K562 (cell line): ENCODE measurements around the gene NOPCHAP1. TPM values are rescaled to one million over a fixed set of nuclear protein-coding genes. Genes with fewer than 3 reads are reported as not detected.

ENCODE experiments used
- ATAC-seq: fragments of 200-7000 bp; cut with Tn5 transposase; 3 replicates; pipeline ENCODE4 v1.9.1; 2020; ENCODE audit warnings: moderate library complexity
- BruUV-seq: library from RNA; stranded (reverse); fragments of 400-500 nt; replicated peaks from 2 replicates; lab custom pipeline; 2021; lab: Mats Ljungman, UMichigan
- CTCF ChIA-PET: fragments of 300-600 bp; formaldehyde crosslinking; extraction: SDS; loops from one replicate; lab custom pipeline; 2021; ENCODE audit warnings: low intra/inter-chr PET ratio; lab: Yijun Ruan, JAX
- POLR2A ChIA-PET: fragments of 300-600, 350-650 bp; sonication (Branson Sonifier 250); formaldehyde crosslinking; extraction: SDS; loops from one replicate; lab custom pipeline; 2021; ENCODE audit warnings: antibody characterized with exemption, inconsistent platforms; lab: Yijun Ruan, JAX
- DNase-seq, 4 experiments: peaks; one replicate each; pipeline versions ENCODE4 v3.0.0 to v3.0.0-alpha.2; 2011 to 2018; ENCODE audit warnings: low spot score in 3 of 4, mixed read lengths in 3 of 4; ENCODE audit errors: extremely low read depth in 1 of 4
- FAIRE-seq: peaks from 2 replicates; lab custom pipeline; 2011; peaks lifted over from hg19 to GRCh38; lab: Jason Lieb, UNC
- H2AFZ ChIP-seq: 2 replicates; pipeline ENCODE4 v1.6.0; 2011; ENCODE audit warnings: low read depth, low read length, control low read depth, inconsistent platforms
- H3K27ac ChIP-seq: fragments of 200-600 bp; 3 replicates; pipeline ENCODE4 v1.8.0; 2011; ENCODE audit warnings: low read depth, mild to moderate bottlenecking, control low read depth, inconsistent platforms, low read length, moderate library complexity, mixed read lengths; ENCODE audit errors: extremely low read depth
- H3K27me3 ChIP-seq, 2 experiments: fragments of 300-600 bp in 1 of 2; 2 replicates in 1 of 2; 3 replicates in 1 of 2; pipeline versions ENCODE4 v1.6.0 to v1.8.0; 2011; ENCODE audit warnings: inconsistent platforms in 2 of 2, low read length in 2 of 2, mild to moderate bottlenecking in 1 of 2, mixed read lengths in 1 of 2, moderate library complexity in 1 of 2; ENCODE audit not compliant: control insufficient read depth in 2 of 2, insufficient read depth in 2 of 2
- H3K36me3 ChIP-seq: fragments of 300-600 bp; 3 replicates; pipeline ENCODE4 v1.8.0; 2011; ENCODE audit warnings: mild to moderate bottlenecking, low read length, inconsistent platforms; ENCODE audit not compliant: control insufficient read depth, insufficient read depth
- H3K4me1 ChIP-seq, 2 experiments: fragments of 200-600 bp in 1 of 2; replicated peaks in 1 of 2; 2 replicates in 1 of 2; 3 replicates in 1 of 2; pipeline versions ENCODE4 v1.5.1 to v1.8.0; 2011; ENCODE audit warnings: inconsistent platforms in 2 of 2, low read length in 2 of 2, mild to moderate bottlenecking in 1 of 2, mixed read lengths in 1 of 2, moderate library complexity in 1 of 2; ENCODE audit not compliant: control insufficient read depth in 2 of 2, insufficient read depth in 2 of 2
- H3K4me2 ChIP-seq: 2 replicates; pipeline ENCODE4 v1.6.1; 2011; ENCODE audit warnings: low read length, control low read depth, inconsistent platforms, mixed read lengths; ENCODE audit not compliant: insufficient read depth
- H3K4me3 ChIP-seq: fragments of 200-600 bp; sonication (generic), shearing (Covaris generic); 2 replicates; pipeline ENCODE4 v1.5.1; 2016; ENCODE audit warnings: control low read depth, inconsistent platforms
- H3K79me2 ChIP-seq: fragments of 200-600 bp; 3 replicates; pipeline ENCODE4 v1.8.0; 2011; ENCODE audit warnings: low read length, inconsistent platforms; ENCODE audit not compliant: control insufficient read depth, insufficient read depth
- H3K9ac ChIP-seq, 2 experiments: 2 replicates each; pipeline versions ENCODE4 v1.6.0 to v1.6.1; 2011; ENCODE audit warnings: low read depth in 2 of 2, low read length in 2 of 2, control low read depth in 1 of 2, inconsistent platforms in 1 of 2, mild to moderate bottlenecking in 1 of 2, mixed read lengths in 1 of 2; ENCODE audit not compliant: insufficient read depth in 1 of 2
- H3K9me1 ChIP-seq: one replicate; pipeline ENCODE4 v1.6.0; 2011; ENCODE audit warnings: inconsistent platforms, mild to moderate bottlenecking, low read length, moderate library complexity; ENCODE audit not compliant: control insufficient read depth, insufficient read depth
- H3K9me3 ChIP-seq: replicated peaks from 2 replicates; pipeline ENCODE4 v1.5.1; 2011; ENCODE audit warnings: low read depth, low read length, inconsistent platforms; ENCODE audit not compliant: control insufficient read depth, insufficient read depth
- H4K20me1 ChIP-seq: replicated peaks from 2 replicates; pipeline ENCODE4 v1.6.1; 2011; ENCODE audit warnings: low read length, inconsistent platforms, mixed read lengths; ENCODE audit not compliant: control insufficient read depth, insufficient read depth
- PREB ChIP-seq: sonication (generic); formaldehyde crosslinking; IDR thresholded peaks from 2 replicates; pipeline ENCODE4 v1.8.1; 2023; ENCODE audit warnings: mild to moderate bottlenecking, missing genetic modification reagents
- RBM17 ChIP-seq: fragments of 200-400 bp; formaldehyde crosslinking; IDR thresholded peaks from 2 replicates; pipeline ENCODE4 v1.6.1; 2017; ENCODE audit warnings: low read depth, mild to moderate bottlenecking, low read length, borderline replicate concordance
- ZNF165 ChIP-seq: fragments of 250-450 bp; sonication (Bioruptor Pico); IDR thresholded peaks from 2 replicates; pipeline ENCODE4 v1.4.0; 2020; ENCODE audit warnings: borderline replicate concordance
- ZNF197 ChIP-seq: fragments of 200-800 bp; sonication (Bioruptor generic); IDR thresholded peaks from 2 replicates; pipeline ENCODE4 v1.6.1; 2016; ENCODE audit warnings: low read depth, missing genetic modification characterization, missing compliant biosample characterization
- ZNF592 ChIP-seq: fragments of 450-650 bp; IDR thresholded peaks from 2 replicates; pipeline ENCODE4 v1.6.1; 2017; ENCODE audit warnings: antibody characterized with exemption, mild to moderate bottlenecking
- WGBS: fragments of 100-300 bp; shearing (Covaris generic); methylation state at CpG from one replicate; pipeline ENCODE4 v1.1.6; 2016; ENCODE audit warnings: low coverage, mixed read lengths; ENCODE audit not compliant: insufficient coverage; ENCODE audit errors: missing lambda C conversion rate; 5-methylcytosine and 5-hydroxymethylcytosine counted together
- in situ Hi-C: fragments of 300-500 bp; cut with MboI; formaldehyde crosslinking; loops from 4 replicates; pipeline ENCODE4 v1.15.0; 2018; ENCODE audit warnings: inconsistent platforms, mixed read lengths
- intact Hi-C: fragments of 100-400 bp; cut with micrococcal nuclease; formaldehyde crosslinking; loops from 2 replicates; pipeline ENCODE4 v1.14.2; 2022
- polyA plus RNA-seq, 8 experiments: library from polyadenylated mRNA; depleted of rRNA in 4 of 8; stranded (reverse) in 5 of 8; unstranded in 3 of 8; fragments of >200 nt; fragmentation: Nextera tagmentation in 2 of 8; fragmentation: Illumina TruSeq in 1 of 8; extraction: Ambion mirVana in 2 of 8; extraction: Trizol in 1 of 8; gene quantifications; 2 replicates each; pipeline versions ENCODE4 v1.2.1 to v1.2.3, GENCODE V29; 2011 to 2014; ENCODE audit warnings: inconsistent platforms in 1 of 8, missing spikeins in 1 of 8
- total RNA-seq, 7 experiments: library from RNA; depleted of rRNA in 6 of 7; stranded (reverse); fragments of >200 nt in 6 of 7; fragmentation: Illumina TruSeq in 2 of 7; extraction: Trizol in 2 of 7; gene quantifications; 2 replicates each; pipeline versions ENCODE4 v1.2.1 to v1.2.3, GENCODE V29; 2011 to 2021; ENCODE audit warnings: low replicate concordance in 1 of 7
- TF ChIP-seq, protein P1 (sequence below): sonication (generic); formaldehyde crosslinking; IDR thresholded peaks from 2 replicates; pipeline ENCODE4 v1.8.0; 2023; ENCODE audit warnings: missing genetic modification reagents, mild to moderate bottlenecking, borderline replicate concordance

The NOPCHAP1 gene
- total and polyA plus RNA-seq, 9 of the 15 experiments (the other 6 are each of a cell fraction or from before 2014, with no cell fraction given): 19.4 to 108 (median 33.4) TPM

DNA sequence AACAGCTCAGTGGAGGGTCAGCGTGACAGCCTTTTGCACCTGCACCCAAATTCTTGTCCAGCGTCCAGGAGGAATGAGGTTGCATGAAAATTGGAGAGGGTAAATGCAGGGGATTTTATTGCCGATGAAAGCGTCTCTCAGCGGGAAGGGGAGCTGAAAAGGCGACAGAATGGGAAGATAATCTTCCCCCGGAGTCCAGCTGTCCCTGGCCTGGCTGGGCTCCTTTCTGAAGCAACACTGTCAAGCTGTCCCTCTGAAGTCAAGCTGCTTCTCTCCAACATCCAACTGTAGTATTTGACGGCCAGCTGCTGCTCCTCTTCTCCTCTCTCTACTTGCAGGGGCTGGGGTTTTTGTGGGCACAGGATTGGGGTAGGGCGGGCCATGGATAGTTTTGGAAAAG, 32.7 kb downstream of the NOPCHAP1 start (continued):
- no peak for TF ChIP-seq ZNF592

DNA sequence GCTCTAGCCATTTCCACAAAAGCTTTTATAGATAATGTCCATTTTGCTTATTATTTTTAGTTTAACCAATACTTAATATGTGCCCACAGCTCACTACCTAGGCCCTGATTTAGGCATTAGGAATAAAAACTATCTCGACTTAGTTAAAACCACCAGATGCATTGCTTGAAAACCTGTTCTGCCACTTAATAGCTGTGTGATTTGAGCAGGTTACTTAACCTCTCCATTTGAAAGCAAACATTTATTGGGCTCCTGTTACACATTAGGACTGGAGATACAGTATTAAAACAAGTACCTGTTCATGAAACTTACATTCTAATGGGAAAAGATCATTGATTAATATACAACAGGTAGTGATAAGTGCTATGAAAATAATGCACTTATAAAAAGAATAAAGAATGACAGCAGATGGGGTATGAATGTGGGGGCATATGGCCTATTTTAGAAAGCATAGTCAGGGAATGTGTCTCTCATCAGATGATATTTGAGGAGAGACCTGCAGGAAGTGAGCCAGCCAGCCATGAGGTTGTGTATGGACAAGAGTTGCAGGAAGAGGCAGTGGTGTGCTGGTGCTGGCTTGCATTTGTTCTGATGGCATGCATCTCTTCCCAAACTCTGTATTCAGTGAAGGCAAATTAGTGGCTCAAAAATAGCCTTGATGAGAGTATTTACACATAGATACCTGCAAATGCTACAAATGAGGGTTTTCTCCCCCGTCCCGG, 34.3 kb downstream of the NOPCHAP1 start:
- FAIRE-seq: no peak
- TF ChIP-seq ZNF165: no peak
- TF ChIP-seq ZNF197: no peak
- TF ChIP-seq, protein P1, sequence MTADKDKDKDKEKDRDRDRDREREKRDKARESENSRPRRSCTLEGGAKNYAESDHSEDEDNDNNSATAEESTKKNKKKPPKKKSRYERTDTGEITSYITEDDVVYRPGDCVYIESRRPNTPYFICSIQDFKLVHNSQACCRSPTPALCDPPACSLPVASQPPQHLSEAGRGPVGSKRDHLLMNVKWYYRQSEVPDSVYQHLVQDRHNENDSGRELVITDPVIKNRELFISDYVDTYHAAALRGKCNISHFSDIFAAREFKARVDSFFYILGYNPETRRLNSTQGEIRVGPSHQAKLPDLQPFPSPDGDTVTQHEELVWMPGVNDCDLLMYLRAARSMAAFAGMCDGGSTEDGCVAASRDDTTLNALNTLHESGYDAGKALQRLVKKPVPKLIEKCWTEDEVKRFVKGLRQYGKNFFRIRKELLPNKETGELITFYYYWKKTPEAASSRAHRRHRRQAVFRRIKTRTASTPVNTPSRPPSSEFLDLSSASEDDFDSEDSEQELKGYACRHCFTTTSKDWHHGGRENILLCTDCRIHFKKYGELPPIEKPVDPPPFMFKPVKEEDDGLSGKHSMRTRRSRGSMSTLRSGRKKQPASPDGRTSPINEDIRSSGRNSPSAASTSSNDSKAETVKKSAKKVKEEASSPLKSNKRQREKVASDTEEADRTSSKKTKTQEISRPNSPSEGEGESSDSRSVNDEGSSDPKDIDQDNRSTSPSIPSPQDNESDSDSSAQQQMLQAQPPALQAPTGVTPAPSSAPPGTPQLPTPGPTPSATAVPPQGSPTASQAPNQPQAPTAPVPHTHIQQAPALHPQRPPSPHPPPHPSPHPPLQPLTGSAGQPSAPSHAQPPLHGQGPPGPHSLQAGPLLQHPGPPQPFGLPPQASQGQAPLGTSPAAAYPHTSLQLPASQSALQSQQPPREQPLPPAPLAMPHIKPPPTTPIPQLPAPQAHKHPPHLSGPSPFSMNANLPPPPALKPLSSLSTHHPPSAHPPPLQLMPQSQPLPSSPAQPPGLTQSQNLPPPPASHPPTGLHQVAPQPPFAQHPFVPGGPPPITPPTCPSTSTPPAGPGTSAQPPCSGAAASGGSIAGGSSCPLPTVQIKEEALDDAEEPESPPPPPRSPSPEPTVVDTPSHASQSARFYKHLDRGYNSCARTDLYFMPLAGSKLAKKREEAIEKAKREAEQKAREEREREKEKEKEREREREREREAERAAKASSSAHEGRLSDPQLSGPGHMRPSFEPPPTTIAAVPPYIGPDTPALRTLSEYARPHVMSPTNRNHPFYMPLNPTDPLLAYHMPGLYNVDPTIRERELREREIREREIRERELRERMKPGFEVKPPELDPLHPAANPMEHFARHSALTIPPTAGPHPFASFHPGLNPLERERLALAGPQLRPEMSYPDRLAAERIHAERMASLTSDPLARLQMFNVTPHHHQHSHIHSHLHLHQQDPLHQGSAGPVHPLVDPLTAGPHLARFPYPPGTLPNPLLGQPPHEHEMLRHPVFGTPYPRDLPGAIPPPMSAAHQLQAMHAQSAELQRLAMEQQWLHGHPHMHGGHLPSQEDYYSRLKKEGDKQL (CRISPR knock-in tag): no peak
- no peak for TF ChIP-seq RBM17
- TF ChIP-seq PREB (CRISPR knock-in tag): no peak

More for the DNA sequence above, 34.3 kb downstream of the NOPCHAP1 start:
- Histone ChIP-seq H3K4me1 (no peaks in the 10 kb centered on the region), H3K27me3 (no peaks in the 10 kb centered on the region), H3K79me2 (no peaks in the 10 kb centered on the region), H3K9ac (no peak overlapping the region), H3K36me3 (peaks cover 10% of the 10 kb centered on the region), H3K4me3 (no peak overlapping the region), H3K9me1 (no peaks in the 10 kb centered on the region), H4K20me1 (no peaks in the 10 kb centered on the region), H3K4me2 (no peak overlapping the region), H3K9me3 (no peaks in the 10 kb centered on the region), H3K27ac (no peak overlapping the region), H2AFZ (no peak overlapping the region)
- in situ Hi-C loops (no loop called here), intact Hi-C loops (no loop called here)
- ATAC-seq (no peak), DNase-seq (no peak)
- CTCF ChIA-PET: no interaction called here
- BruUV-seq: no TSS peak
- 92% methylated on average over 3 of the region's 3 CpGs for WGBS
- POLR2A ChIA-PET: no interaction called here
